ENCODE measurements around the gene PI4KA.

PI4KA gene

GRCh38 chr22:20803696-20804324 lies 54.8 kb downstream of the PI4KA start:
- Mint-ChIP-seq H3K9me3 (no peaks in the 10 kb centered on the region), H3K4me3 (no peak overlapping the region), H3K36me3 (ENCODE audit: low read depth) (peaks cover 64% of the 10 kb centered on the region), H3K27me3 (ENCODE audit: low read depth) (no peaks in the 10 kb centered on the region), H3K27ac (no peak overlapping the region), H3K4me1 (no peaks in the 10 kb centered on the region)
- peak; percentile 47 to 60 (median 50) for TF ChIP-seq CTCF (IDR thresholded peaks at IDR 0.05; ENCODE audit: unreplicated experiment in 3 of 3)

GRCh38 chr22:20802922-20803553 lies 55.6 kb downstream of the PI4KA start:
- H3K9me3 Mint-ChIP-seq: no peaks in the 10 kb centered on the region
- no peaks in the 10 kb centered on the region for H3K4me1 Mint-ChIP-seq
- TF ChIP-seq CTCF (IDR thresholded peaks at IDR 0.05; ENCODE audit: unreplicated experiment in 3 of 3): no peak
- H3K27ac Mint-ChIP-seq: no peak overlapping the region
- H3K36me3 Mint-ChIP-seq (ENCODE audit: low read depth): peaks cover 69% of the 10 kb centered on the region
- H3K27me3 Mint-ChIP-seq (ENCODE audit: low read depth): no peaks in the 10 kb centered on the region
- H3K4me3 Mint-ChIP-seq: no peak overlapping the region

- Mint-ChIP-seq H3K27ac (no peak overlapping the region), H3K27me3 (ENCODE audit: low read depth) (no peaks in the 10 kb centered on the region), H3K9me3 (no peaks in the 10 kb centered on the region)
Observed at GRCh38 chr22:20802452-20802851, 56.2 kb downstream of the PI4KA start.

DNA sequence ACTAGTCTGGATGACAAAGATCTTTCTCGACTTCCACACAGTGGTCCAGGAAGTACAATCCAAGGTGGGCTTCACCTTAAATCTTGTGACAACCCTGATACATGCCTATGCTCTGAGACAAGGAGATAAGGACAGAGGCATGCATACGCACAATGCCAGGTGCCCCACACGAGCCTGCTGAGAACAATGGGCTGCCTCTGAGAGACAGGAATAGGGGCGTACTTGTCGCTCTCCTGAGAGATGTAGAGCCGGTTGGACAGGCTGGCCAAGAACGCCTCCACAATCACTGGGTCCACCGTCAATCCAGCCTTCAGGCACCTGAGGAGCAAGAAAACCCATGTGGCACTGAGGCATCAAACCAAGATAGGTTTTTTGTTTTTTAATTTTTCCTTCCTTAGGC lies 59.2 kb downstream of the PI4KA start:
- H3K36me3 Mint-ChIP-seq (ENCODE audit: low read depth): peaks cover 71% of the 10 kb centered on the region
- no peak overlapping the region for H3K27ac Mint-ChIP-seq
- H3K4me1 Mint-ChIP-seq: no peaks in the 10 kb centered on the region
- H3K9me3 Mint-ChIP-seq: no peaks in the 10 kb centered on the region
- H3K4me3 Mint-ChIP-seq: no peak overlapping the region
- TF ChIP-seq CTCF (IDR thresholded peaks at IDR 0.05; ENCODE audit: unreplicated experiment in 3 of 3): no peak
- H3K27me3 Mint-ChIP-seq (ENCODE audit: low read depth): no peaks in the 10 kb centered on the region

More at GRCh38 chr22:20802452-20802851, 56.2 kb downstream of the PI4KA start:
- no peak for TF ChIP-seq CTCF (IDR thresholded peaks at IDR 0.05; ENCODE audit: unreplicated experiment in 3 of 3)
- Mint-ChIP-seq H3K36me3 (ENCODE audit: low read depth) (peaks cover 68% of the 10 kb centered on the region), H3K4me3 (no peak overlapping the region), H3K4me1 (no peaks in the 10 kb centered on the region)

DNA sequence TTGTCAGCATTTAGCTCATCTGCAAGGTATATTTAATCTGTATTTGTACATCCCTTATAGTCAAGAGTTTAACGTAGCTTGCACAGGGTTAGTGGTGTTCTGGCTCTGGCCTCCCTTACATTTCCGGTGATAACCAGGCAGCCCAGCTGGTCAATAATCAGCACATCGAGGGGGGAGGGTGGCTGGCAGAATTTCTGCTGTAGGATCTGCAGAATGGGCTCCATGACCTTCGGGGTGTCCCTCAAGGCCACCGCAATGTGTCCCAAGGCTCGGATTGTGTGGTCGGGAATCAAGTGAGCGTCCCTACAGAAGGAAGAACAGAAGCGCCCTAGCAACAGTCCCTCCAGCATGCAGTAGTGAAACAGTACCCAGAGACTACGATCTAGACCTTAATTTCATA lies 59.6 kb downstream of the PI4KA start:
- Mint-ChIP-seq H3K27me3 (ENCODE audit: low read depth) (no peaks in the 10 kb centered on the region), H3K4me3 (no peak overlapping the region), H3K4me1 (no peaks in the 10 kb centered on the region), H3K9me3 (no peaks in the 10 kb centered on the region), H3K36me3 (ENCODE audit: low read depth) (peaks cover 69% of the 10 kb centered on the region), H3K27ac (no peak overlapping the region)
- TF ChIP-seq CTCF (IDR thresholded peaks at IDR 0.05; ENCODE audit: unreplicated experiment in 3 of 3): no peak

DNA sequence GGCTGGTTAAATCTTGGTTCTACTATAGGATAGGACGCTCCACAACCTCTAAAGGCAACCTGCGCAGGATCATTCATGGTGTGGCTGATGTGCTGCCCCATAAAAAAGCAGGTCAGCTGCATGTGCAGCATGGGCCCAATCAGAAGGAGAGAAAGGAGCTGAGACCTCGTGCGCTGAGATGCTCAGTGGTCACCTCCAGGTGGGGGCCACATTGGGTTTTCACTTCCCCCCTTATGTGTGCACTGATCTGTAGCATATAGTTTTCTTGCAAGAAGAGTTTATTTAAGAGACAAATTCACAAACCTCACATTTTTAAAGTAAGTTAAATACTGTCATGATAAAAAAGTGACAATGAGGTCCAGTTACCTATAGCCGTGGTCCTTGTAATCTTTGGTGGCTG lies 60.4 kb downstream of the PI4KA start:
- Mint-ChIP-seq H3K9me3 (no peaks in the 10 kb centered on the region), H3K4me3 (no peak overlapping the region), H3K4me1 (no peaks in the 10 kb centered on the region), H3K27ac (no peak overlapping the region), H3K27me3 (ENCODE audit: low read depth) (no peaks in the 10 kb centered on the region), H3K36me3 (ENCODE audit: low read depth) (peaks cover 66% of the 10 kb centered on the region)
- TF ChIP-seq CTCF (IDR thresholded peaks at IDR 0.05; ENCODE audit: unreplicated experiment in 3 of 3): no peak

All from nephron (organoid).